ENCODE data around the gene SIL1.

DNA sequence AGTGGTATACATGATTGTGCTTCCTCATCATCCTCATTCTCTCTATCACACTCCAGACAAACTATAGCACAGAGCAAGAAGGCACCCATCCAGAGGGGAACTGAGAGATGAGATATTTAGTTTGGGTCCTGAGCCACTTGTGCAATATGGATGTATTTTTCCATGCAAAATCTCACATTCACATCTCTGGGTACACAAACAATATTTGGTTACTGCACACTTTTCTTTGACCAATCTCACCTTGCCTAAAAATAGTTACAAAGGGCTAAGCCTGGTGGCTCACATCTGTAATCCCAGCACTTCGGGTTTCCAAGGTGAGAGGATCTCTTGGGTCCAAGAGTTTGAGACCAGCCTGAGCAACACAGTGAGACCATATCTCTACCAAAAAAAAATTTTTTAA lies 120.3 kb downstream of the SIL1 start:
- TF ChIP-seq, protein P1, sequence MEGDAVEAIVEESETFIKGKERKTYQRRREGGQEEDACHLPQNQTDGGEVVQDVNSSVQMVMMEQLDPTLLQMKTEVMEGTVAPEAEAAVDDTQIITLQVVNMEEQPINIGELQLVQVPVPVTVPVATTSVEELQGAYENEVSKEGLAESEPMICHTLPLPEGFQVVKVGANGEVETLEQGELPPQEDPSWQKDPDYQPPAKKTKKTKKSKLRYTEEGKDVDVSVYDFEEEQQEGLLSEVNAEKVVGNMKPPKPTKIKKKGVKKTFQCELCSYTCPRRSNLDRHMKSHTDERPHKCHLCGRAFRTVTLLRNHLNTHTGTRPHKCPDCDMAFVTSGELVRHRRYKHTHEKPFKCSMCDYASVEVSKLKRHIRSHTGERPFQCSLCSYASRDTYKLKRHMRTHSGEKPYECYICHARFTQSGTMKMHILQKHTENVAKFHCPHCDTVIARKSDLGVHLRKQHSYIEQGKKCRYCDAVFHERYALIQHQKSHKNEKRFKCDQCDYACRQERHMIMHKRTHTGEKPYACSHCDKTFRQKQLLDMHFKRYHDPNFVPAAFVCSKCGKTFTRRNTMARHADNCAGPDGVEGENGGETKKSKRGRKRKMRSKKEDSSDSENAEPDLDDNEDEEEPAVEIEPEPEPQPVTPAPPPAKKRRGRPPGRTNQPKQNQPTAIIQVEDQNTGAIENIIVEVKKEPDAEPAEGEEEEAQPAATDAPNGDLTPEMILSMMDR (IDR thresholded peaks at IDR 0.05; ENCODE audit: low read length), result no peak
- no peak for TF ChIP-seq EZH2 (IDR thresholded peaks at IDR 0.05; ENCODE audit: borderline replicate concordance, low read length)

Measured in OCI-LY1 (cell line).